Measurements from ENCODE around the gene RND1. TPM values are rescaled to one million over a fixed set of nuclear protein-coding genes. Genes with fewer than 3 reads are reported as not detected.
A peak's percentile ranks its signal among the peaks of the same experiment; 100 is the strongest.

RND1 gene
- total and polyA plus RNA-seq, 2 of the 8 experiments (the other 6 are each of a cell fraction or from before 2014, with no cell fraction given): 15.8 to 17.1 TPM

DNA sequence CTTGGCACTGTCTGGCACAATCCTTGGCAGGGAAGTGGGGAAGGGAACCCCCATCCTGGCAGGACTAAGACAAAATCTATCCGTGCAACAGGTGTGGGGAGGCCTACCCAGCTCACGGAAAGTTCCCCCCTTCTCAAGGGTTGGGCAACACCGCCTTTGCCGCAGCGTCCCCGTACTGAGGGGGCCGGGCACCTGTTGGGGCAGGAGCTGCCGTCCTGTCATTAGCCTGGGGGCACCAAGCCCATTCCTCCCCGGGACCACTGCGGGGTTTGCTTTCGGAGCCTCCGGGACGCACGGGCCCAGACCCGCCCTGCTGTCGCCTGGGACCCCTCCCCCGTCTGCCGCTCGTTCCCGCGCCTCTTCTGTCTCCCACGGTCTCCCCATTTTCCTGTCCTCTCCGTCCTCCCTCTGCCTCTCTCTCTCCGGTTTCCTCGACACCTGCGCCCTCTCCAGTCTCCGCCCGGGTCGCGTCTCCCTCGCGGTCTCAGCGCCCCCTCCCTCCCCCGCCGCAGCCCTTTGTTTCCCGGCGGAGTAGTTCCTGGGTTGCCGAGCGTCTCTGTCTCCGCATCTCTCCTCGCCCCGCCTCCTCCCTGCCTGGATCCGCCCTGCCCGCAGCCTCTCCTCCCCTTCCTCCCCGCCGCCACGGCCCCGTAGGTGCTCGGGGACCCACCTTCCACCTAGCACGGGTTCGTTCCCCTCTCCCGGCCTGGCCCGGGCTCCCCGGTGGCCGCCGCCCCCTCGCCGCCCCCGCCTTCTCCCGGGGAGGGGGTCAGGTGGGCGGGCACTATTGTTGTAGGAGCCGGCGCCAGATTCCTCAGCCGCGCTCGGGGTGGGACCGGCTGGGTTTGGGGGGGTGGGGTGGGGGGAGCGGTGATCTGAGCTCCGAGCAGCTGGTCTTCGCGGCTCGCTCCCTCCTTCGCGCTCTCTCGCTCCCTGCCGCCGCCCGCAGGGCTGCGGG lies 47.5 kb downstream of the RND1 start, which contains the start of gene CACNB3 (continued):
- no peak for TF ChIP-seq SP2 (IDR thresholded peaks at IDR 0.05; ENCODE audit: low read length)
- 0 out of 2 replicates have a peak, but pooled peaks have one; percentile 22 for TF ChIP-seq PHF8 (conservative IDR thresholded peaks at IDR 0.05; ENCODE audit: low read depth, low read length)
- no peak for TF ChIP-seq SAP30 (IDR thresholded peaks at IDR 0.05; ENCODE audit: insufficient read depth, insufficient replicate concordance, low read length)
- TF ChIP-seq JUN (IDR thresholded peaks at IDR 0.05; ENCODE audit: low read depth, low read length): no peak
- TF ChIP-seq POLR2A (IDR thresholded peaks at IDR 0.05; ENCODE audit: control extremely low read depth in 1 of 2, low read depth in 2 of 2, low read length in 2 of 2): no peak
- peak; percentile 36; the same call in 1 of the 2 replicates for TF ChIP-seq CEBPB (IDR thresholded peaks at IDR 0.05; ENCODE audit: low read depth, low read length)
- no peak for TF ChIP-seq SRF (IDR thresholded peaks at IDR 0.05; ENCODE audit: low read depth, low read length)
- no peak for TF ChIP-seq CREB1 (IDR thresholded peaks at IDR 0.05)
- no peak for TF ChIP-seq POU5F1 (IDR thresholded peaks at IDR 0.05; ENCODE audit: low read depth, low read length)
- TF ChIP-seq TEAD4 (IDR thresholded peaks at IDR 0.05; ENCODE audit: low read depth, low read length): no peak
- no peak for TF ChIP-seq SP1 (IDR thresholded peaks at IDR 0.05; ENCODE audit: low read depth, low read length)
- no peak for TF ChIP-seq RNF2 (IDR thresholded peaks at IDR 0.05; ENCODE audit: borderline replicate concordance, low read depth, low read length, missing control alignments, poor library complexity, severe bottlenecking)
- TF ChIP-seq YY1 (IDR thresholded peaks at IDR 0.05; ENCODE audit: low read depth, low read length): no peak
- TF ChIP-seq RXRA (IDR thresholded peaks at IDR 0.05; ENCODE audit: insufficient read depth, low read depth, low read length): no peak
- no peak for TF ChIP-seq CBX5 (IDR thresholded peaks at IDR 0.05; ENCODE audit: low read depth, low read length)
- TF ChIP-seq ASH2L (IDR thresholded peaks at IDR 0.05; ENCODE audit: low read length): peak; percentile 72
- no peak for TF ChIP-seq ZNF274 (IDR thresholded peaks at IDR 0.05; ENCODE audit: borderline replicate concordance, extremely low read depth, low read length)
- TF ChIP-seq SIN3A (conservative IDR thresholded peaks at IDR 0.05 in 1 of 2, IDR thresholded peaks at IDR 0.05 in 1 of 2; ENCODE audit: low read depth in 1 of 2, low read length in 2 of 2): peak in 1 of 2 experiments; percentile 19; a peak in 1 of 4 replicates
- TF ChIP-seq KDM5A (IDR thresholded peaks at IDR 0.05; ENCODE audit: low read length): no peak
- peak; percentile 46 for TF ChIP-seq SUZ12 (IDR thresholded peaks at IDR 0.05; ENCODE audit: low read length)
- no peak for TF ChIP-seq POLR2AphosphoS5 (IDR thresholded peaks at IDR 0.05; ENCODE audit: low read depth, low read length)
- TF ChIP-seq, protein P1, sequence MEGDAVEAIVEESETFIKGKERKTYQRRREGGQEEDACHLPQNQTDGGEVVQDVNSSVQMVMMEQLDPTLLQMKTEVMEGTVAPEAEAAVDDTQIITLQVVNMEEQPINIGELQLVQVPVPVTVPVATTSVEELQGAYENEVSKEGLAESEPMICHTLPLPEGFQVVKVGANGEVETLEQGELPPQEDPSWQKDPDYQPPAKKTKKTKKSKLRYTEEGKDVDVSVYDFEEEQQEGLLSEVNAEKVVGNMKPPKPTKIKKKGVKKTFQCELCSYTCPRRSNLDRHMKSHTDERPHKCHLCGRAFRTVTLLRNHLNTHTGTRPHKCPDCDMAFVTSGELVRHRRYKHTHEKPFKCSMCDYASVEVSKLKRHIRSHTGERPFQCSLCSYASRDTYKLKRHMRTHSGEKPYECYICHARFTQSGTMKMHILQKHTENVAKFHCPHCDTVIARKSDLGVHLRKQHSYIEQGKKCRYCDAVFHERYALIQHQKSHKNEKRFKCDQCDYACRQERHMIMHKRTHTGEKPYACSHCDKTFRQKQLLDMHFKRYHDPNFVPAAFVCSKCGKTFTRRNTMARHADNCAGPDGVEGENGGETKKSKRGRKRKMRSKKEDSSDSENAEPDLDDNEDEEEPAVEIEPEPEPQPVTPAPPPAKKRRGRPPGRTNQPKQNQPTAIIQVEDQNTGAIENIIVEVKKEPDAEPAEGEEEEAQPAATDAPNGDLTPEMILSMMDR (IDR thresholded peaks at IDR 0.05; ENCODE audit: control extremely low read depth in 1 of 3, insufficient read depth in 1 of 3, low read depth in 1 of 3, low read length in 3 of 3): no peak
